Neural progenitor cell (in vitro differentiated cells): Measurements from ENCODE around the gene DEPDC4.

ENCODE experiments used
- CTCF ChIP-seq: fragments of 200-600 bp; sonication (generic); IDR thresholded peaks from 2 replicates; pipeline ENCODE4 v1.5.1; 2017; ENCODE audit warnings: antibody characterized with exemption, mild to moderate bottlenecking
- EZH2 ChIP-seq: fragments of 200-600 bp; sonication (generic); IDR thresholded peaks from 2 replicates; pipeline ENCODE4 v1.6.1; 2017; ENCODE audit warnings: antibody characterized with exemption, mild to moderate bottlenecking, moderate library complexity

- TF ChIP-seq CTCF (no peak), EZH2 (no peak)
These were observed 37.7 kb downstream of the DEPDC4 start for GRCh38 chr12:100229036-100229635.
